Measurements from ENCODE around the gene ANKRD35.

- TF ChIP-seq CTCF (IDR thresholded peaks at IDR 0.05; ENCODE audit: insufficient read depth, low read depth, low read length) (no peak), EZH2 (IDR thresholded peaks at IDR 0.05; ENCODE audit: insufficient read depth, low read length) (no peak)
These were observed 41.0 kb upstream of the ANKRD35 start for GRCh38 chr1:145926686-145927062.
